Head of caudate nucleus (tissue), 42 donors: ENCODE measurements around the gene CDC42EP3.

Experiments used
- DNase-seq, 42 donors: peaks; one replicate each; pipeline versions ENCODE4 v3.0.0 to v3.0.0-alpha.2; 2020 to 2021; ENCODE audit warnings: mixed read lengths in 7 of 42
- intact Hi-C: fragments of 100-400 bp; cut with DNase I; formaldehyde crosslinking; loops from one replicate; pipeline ENCODE4 v1.15.0; 2022

Gene CDC42EP3

DNA sequence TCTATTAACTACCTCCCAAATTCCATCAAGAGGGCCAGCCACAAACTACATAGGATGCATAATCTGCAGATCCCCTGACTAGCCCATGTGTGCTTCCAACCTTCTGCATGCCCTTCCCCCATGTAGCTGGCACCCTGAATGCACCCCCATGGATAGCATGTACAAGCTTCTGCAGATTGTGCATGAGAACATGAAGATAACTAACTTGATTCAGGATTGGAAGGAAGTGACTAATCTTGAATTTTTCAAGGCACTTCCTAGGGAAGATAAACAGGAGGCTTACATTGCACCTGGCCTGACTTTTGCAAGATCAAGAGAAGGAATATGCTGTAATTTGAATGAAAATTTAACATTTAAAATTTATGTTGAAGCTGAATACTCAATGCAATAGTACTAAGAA lies 66.7 kb downstream of the CDC42EP3 start:
- DNase-seq, result no peak
- intact Hi-C loops, result no loop called here

DNA sequence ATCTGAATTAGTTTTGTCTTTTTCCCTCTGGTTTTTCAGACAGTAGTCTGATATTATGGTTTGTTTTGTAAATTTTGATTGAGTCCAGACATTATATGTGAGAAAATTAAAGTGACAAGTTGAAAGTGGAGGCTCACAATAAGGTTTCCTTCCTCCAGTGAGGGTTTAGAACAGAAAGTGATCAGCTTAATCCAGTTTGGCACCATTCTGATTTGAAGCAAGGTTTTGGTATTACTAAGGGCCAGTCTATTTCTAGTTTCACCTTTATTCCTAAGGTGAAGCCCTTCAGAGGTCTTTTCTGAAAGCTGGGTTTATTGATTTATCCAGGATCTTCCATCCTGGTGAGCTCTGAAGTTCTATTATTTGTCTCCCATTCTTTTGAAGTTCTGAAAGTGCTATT lies 68.7 kb downstream of the CDC42EP3 start:
- intact Hi-C loops, result no loop called here
- DNase-seq, result no peak

DNA sequence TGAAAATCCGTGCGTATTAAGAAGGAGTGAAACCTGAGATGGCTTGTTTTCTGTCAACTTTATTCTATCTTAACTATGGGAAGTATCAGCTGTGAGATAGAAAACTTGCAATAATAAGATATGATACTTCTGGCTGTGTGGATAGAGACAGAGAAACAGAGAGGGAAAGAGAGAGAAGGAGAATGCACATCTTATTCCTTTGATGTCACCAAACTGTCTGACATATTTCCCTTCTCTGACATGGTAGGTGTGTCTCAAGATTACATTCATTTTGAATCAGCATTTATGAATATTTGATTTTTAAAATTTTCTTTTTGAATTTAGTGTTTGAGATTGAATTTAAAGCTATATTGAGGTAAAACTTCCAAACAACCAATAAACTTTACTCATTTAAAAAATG lies 69.4 kb downstream of the CDC42EP3 start:
- no peak for DNase-seq
- intact Hi-C loops, result no loop called here

DNA sequence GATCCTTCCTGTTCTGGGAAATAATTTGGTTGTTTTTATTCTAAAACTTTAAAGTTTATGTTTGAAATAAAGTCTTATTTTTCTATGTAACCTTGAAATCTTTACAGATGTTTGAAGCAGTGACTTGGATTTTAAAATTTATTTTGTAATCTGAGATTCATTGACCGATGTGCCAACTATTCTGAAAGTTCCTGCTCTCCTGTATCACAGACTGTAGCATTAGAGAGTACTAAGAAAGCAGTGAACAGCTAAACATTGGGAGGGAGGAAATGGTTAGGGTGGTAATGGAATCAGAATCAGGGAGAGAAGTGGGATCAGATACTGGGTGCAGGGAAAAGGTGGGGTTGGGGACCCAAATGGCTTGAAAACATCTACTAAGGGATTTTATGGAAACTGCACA lies 69.9 kb downstream of the CDC42EP3 start:
- intact Hi-C loops, result no loop called here

DNA sequence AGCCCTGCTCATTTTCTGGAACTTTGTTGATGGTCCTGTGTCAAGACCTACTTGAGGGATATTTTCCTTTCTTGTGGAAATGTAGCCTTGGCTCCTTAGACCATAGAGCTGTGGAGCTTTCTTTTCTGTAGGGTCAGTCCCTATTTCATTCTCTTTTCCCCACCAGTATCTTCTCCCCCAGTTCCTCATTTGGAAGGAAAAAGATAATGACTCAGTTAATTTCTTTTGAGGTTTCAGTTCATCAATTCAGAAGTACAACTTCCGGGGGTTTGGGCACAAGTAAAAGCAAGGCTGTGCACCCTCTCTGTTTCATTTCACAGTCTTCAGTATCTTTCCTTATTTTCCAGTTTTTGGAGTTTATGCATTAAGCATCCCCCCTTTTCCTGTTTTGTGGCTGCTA lies 70.7 kb downstream of the CDC42EP3 start:
- DNase-seq, result no peak
- intact Hi-C loops, result no loop called here

More for the DNA sequence above, 69.9 kb downstream of the CDC42EP3 start:
- no peak for DNase-seq

DNA sequence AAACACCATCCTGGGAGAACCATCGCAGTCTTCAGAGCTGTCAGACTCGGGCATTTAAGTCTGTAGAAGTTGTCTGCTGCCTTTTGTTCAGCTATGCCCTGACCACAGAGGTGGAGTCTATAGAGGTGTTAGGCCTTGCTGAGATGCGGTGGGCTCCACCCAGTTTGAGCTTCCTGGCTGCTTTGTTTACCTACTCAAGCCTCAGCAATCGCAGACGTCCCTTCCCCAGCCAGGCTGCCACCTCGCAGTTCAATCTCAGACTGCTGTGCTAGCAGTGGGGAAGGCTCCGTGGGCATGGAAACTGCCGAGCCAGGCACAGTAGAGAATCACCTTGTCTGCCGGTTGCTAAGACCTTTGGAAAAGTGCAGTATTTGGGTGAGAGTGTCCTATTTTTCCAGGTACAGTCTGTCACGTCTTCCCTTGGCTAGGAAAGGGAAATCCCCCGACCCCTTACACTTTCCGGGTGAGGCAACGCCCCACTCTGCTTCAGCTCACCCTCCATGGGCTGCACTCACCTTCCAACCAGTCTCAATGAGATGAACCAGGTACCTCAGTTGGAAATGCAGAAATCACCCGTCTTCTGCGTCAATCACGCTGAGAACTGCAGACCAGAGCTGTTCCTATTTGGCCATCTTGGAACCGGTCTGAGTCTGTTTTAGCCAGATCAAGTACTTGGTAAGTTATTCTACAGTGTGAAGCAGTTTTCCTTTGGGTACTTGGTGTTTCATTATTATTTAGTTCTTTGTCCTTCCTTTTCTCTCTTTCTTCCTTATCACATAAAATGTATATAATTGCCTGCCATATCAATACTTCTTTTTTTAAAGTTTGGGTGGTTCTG lies 71.5 kb downstream of the CDC42EP3 start:
- DNase-seq, result no peak
- intact Hi-C loops, result no loop called here

DNA sequence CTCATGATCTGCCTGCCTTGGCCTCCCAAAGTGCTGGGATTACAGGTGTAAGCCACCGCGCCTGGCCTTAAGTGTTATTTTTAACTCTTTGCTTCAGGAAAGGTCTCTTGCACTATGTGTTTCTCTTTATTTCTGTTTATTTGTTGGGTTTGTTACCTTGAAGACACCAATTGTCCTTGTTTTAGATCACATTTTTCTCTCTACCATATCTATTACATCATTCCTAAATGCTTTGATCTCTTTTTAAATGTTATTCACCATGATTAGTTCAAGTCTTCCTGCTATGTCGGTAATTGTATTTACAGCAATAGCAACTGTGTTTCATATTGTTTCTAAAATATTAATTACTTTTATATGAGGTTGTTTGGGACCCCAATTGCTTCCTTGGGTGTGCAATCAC lies 77.7 kb downstream of the CDC42EP3 start:
- no peak for DNase-seq
- intact Hi-C loops, result no loop called here

DNA sequence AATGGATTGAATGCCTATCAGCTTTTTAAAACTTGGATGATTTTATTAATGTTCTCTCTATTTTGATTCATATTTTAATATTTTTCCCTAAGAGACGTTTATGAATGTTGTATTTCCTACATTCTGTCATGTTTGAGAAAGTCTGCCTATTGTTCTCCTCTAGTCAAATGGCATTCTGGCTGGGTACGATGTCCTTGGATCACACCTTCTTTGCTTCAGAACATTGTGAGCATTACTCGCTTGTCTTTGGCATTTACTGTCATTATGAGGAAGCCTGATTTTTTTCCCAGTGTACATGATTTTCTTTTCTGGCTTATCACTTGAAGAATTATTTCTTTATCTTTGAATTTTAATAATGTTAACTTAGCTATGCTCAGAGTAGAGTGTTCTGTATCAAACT lies 78.4 kb downstream of the CDC42EP3 start:
- intact Hi-C loops, result no loop called here
- DNase-seq, result no peak
